Cerebellar cortex (tissue), 1 donor: ENCODE results near the gene KCNJ18.
"Not testable (repeated sequence)": the region's sequence is repeated elsewhere in the genome, so short reads cannot be mapped to it uniquely, and the experiment has no call there.

Experiments used
- DNase-seq: peaks from one replicate; pipeline ENCODE4 v3.0.0-alpha.2; 2015; ENCODE audit warnings: low spot score

The KCNJ18 gene

GRCh38 chr17:21702940-21703640 is 10.8 kb downstream of the KCNJ18 start:
- DNase-seq: not testable (repeated sequence)

- DNase-seq: not testable (repeated sequence)
Observed at GRCh38 chr17:21703891-21704872, 11.9 kb downstream of the KCNJ18 start.

GRCh38 chr17:21705021-21705601 is 12.8 kb downstream of the KCNJ18 start:
- DNase-seq: no peak

DNA sequence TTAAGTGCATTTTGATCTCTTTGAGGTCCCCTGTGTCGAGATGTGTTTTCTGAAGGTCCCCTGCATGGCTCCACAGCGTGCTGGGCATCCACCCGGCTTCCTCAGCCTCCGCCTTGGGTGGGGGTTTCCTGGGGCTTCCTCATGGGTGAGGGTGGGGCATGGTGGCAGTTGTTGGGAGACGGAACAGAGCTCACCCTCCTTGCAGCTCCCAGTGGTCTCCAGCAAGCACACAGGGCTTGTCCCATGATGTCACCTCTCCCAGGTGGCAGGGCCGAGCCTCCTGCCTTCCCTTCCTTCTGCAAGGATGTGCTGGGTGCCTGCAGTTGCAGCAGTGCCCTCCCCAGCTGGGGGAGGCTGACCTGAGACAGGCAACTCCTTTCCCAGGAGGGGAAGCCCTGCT is 13.4 kb downstream of the KCNJ18 start:
- DNase-seq: not testable (repeated sequence)

DNA sequence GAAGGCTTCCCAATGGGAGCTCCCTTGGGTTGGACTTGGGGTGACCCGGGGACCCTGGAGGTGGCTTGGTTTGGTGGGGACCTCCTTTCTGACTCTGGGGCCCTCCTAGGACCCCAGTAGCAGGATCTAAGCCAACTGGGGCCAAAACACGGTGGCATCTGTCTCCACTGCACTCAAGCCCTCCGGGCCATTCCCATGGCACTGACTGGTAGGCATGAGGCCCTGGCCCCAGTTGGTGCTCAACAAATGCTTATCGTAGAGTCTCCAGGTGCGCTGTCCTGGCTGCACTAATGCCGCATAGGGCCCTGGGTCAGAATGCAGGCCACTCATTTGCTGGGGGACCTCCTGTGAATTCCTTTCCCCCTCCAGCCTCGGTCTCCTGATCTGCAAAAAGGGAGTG is 14.2 kb downstream of the KCNJ18 start:
- not testable (repeated sequence) for DNase-seq

DNA sequence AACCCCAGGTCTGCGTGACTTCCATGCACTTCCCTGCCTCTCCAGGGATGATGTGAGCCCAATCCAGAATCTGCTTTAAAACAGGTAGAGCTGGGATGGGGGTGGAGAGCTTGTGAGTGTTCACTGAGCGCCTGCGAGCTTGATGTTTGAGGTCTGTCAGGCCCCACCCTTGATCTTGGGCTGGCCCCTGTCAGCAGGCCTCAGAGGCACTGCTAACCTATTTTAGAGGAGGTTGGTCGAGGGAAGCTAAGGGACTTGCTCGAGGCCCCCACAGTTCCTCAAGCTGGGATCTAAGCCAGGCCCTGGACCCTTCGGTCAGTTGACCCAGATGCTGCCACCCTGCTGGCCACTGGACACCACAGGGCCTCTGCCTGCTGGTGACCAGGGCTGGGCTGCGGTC is 14.8 kb downstream of the KCNJ18 start:
- not testable (repeated sequence) for DNase-seq

DNA sequence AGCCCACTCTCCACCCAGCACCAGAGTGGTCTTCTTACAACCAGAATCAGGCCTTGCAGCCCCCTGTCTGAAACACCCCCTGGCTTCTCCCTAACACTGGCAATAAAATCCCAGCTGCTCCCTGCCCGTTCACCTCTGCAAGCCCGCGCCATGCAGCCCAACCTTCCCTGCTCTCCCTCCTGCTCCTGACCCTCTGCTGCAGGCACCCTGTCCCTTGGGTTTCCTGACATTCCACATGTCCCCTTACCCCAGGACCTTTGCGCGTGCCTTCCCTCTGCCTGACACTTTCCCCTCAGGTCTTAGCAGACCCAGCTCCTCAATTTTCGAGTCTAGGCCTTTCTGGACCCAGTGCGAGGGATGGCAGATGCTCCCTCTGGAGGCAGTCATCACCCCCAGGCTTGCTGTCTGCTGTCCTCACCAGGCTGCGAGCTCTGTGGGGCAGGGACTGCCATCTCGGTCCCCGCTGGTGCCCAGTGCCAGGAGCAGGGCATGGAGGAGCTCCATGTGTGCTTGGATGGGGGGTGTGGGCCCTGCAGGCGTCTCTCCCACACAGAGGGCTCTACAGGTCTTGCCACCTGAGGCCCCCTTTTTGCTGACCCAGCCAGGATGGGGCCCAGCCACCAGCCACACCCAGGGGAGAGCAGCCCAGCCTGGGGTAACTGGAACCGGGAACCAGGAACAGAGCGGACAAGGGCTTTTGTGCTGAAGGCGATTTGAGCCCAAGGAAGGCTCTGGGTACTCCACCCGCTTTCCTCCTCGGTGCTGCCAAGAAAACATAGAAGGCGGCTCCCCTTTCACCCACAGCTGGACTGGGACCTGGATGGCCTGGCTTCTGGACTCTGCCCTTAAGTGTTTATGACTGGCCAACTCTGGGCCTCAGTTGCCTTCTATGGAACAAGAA is 15.6 kb downstream of the KCNJ18 start:
- not testable (repeated sequence) for DNase-seq

DNA sequence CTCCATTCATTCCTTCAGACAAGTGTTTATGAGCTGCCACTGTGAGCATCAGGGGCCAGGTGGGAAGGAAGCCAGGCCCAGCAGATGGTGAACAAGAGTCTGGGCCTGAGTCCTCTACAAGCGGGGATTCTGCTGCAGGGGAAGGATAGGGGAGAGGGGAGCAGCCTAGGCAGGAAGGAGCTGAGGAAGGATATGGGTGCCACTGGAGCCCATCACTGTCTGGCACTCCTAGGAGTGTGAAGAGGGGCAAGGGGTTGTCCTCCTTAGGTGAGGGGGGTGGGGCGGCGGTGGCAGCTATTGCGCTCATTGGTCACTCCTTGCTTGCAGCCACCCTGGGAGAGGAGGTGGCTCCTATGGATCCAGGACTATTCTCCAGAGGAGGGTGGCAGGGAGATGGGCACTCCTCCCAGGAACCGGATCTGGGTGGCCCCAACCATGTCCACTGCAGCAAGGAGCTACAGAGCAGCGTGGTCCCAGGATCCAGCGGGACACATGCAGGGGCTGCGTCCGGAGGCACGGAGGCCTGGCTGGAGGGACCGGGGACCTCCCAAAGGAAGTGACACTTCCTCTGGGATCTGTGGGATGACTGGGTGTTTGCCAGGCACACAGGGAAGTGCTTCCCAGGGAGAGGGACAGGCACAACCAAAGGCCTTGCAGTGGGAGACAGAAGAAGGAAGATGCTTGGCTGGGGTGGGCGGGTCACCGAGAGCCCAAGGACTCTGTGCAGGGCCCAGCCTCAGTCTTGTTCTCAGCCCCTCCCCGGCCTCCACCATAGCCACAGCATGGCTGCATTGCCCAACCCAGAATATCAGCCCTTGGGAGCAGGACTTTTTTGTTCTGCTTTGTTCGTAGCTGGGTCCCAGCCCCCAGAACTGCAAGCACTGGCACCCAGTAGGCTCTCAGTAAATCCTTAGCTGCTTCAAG is 16.6 kb downstream of the KCNJ18 start:
- peak; percentile 64 for DNase-seq

DNA sequence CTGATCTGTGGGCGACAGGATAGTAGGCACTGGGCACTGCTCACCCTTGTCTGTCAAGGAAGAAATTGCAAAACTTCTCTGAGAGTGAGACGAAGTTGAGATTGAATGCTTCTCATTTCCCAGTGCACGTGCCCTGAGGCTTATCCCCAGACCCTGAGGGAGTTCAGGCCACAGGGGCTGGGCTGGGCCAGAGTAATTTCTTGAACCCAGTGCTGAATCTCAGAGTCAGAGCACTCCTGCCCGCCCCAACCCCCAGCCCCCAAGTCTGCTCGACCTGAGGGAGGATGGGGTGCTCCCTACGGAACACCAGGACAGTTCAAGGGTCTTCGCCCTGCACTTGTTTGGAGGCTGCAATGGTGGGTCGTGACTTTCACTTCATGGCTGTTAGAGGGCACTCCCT is 17.7 kb downstream of the KCNJ18 start:
- DNase-seq: not testable (repeated sequence)

DNA sequence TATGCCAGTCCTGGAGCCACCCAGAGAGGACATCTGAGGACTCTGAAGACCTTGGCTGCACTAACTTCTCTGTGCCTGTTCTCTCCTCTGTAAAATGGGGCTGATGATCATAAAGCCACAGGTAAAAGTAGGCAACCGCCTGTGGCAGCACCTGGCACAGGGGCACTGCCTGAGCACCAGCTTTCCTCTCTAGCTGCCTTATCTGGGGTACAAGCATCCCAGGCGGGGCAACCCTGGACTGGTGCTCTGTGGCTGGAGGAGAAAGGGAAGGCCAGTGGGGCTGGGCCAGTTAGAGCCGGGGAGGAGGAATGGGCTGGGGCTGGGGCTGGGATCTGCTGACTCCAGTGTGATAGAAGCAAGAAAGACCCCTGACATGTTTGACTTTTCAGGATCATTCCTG is 18.2 kb downstream of the KCNJ18 start:
- DNase-seq: not testable (repeated sequence)

DNA sequence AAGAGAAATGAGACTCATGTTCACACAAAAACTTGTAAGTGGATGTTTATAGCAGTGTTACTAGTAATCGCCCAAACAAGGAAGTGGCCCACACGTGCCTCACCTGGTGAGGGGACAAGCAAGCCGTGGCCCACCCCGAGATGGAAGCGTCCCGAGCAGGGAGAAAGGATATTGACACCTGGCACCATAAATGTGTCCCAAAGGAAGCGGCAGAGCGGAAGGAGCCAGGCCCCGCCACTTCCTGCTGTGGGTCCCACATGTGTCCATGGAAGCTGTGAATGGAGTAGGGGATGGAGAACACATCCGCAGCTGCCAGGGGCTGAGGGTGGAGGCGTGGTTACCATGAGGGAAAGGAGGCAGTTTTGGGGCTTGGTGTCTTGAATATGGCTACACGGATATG is 18.9 kb downstream of the KCNJ18 start:
- no peak for DNase-seq

- not testable (repeated sequence) for DNase-seq
Observed at GRCh38 chr17:21713020-21713419, 20.7 kb downstream of the KCNJ18 start.

GRCh38 chr17:21713631-21714030 is 21.3 kb downstream of the KCNJ18 start:
- not testable (repeated sequence) for DNase-seq

GRCh38 chr17:21714676-21715075 is 22.4 kb downstream of the KCNJ18 start:
- not testable (repeated sequence) for DNase-seq

- not testable (repeated sequence) for DNase-seq
Observed at GRCh38 chr17:21715877-21716276, 23.6 kb downstream of the KCNJ18 start.

GRCh38 chr17:21718971-21719370 is 26.6 kb downstream of the KCNJ18 start:
- not testable (repeated sequence) for DNase-seq

DNA sequence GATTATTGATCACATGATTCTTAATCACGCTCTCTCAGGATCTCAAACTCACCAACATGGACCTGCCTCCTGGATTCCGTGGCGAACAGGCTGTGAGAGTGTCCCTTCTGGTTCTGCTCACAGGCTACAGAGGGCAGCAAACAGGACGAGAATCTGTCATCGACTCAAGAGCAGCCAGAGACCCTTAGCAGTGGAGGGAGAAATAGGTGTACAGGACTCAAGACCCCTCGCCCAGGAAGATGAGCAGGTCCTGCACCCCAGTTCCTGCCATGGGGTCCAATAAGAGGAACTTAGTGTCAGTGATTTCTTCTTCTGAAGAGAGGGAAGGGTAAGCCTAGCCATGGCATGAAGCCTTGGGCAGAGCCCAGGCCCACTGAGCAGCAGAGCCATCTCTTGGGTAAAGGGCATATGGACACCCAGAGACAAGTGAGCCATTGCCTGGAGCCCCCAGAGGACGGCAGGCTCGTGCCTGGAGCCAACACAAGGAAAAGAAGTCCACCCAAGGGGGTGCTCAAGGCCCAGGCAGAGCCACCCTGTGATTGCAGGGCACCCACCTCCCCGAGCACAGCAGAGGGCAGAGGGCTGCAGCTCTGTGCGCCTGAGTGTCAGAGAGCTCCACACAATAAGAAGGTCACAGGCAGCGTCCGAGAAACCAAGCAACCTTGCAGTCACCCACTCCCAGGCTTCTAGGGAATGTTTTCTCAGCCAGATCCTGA is 27.3 kb downstream of the KCNJ18 start:
- not testable (repeated sequence) for DNase-seq

DNA sequence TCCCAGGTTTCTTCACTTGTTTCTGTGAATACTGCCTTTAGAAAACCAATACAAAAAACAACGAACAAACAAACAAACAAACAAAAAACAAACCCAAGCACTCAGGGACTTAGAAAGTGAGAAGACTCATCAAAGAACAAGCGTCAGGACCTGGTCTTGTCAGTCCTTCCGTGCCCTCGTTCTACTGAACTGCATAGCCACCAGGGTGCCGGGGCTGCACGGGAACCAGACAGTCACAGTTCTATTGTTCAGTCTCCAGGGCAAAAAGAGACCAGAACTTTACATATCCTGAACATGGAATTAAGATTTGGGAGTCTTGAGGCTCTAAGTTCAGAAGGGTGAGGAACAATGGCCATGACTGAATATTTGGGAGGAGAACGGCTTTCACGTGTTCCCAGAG is 28.2 kb downstream of the KCNJ18 start:
- DNase-seq: not testable (repeated sequence)

GRCh38 chr17:21722268-21722667 is 29.9 kb downstream of the KCNJ18 start:
- not testable (repeated sequence) for DNase-seq
